Measurements from ENCODE around the gene GAGE12J. TPM values are rescaled to one million over a fixed set of nuclear protein-coding genes. Genes with fewer than 3 reads are reported as not detected.
"Not testable (repeated sequence)": the region's sequence is repeated elsewhere in the genome, so short reads cannot be mapped to it uniquely, and the experiment has no call there.

GAGE12J gene
- total RNA-seq, 1 donor from 2014 or later, result not detected

- no peak for DNase-seq (ENCODE audit: low spot score)
These were observed 11.5 kb upstream of the GAGE12J start for GRCh38 chrX:49310371-49310770.

GRCh38 chrX:49312176-49312575 lies 9.7 kb upstream of the GAGE12J start:
- no peak for DNase-seq (ENCODE audit: low spot score)

- DNase-seq (ENCODE audit: low spot score), result no peak
These were observed 5.8 kb upstream of the GAGE12J start for GRCh38 chrX:49316085-49316484.

GRCh38 chrX:49322266-49322665 lies 429 bp downstream of the GAGE12J start:
- not testable (repeated sequence) for DNase-seq (ENCODE audit: low spot score)

- DNase-seq (ENCODE audit: low spot score), result not testable (repeated sequence)
These were observed 1.9 kb downstream of the GAGE12J start for GRCh38 chrX:49323735-49324134.

- DNase-seq (ENCODE audit: low spot score), result not testable (repeated sequence)
These were observed 8.6 kb downstream of the GAGE12J start for GRCh38 chrX:49330421-49330820.

GRCh38 chrX:49331282-49331681 lies 9.4 kb downstream of the GAGE12J start, which contains the start of gene GAGE13:
GAGE13 (plus strand) TSS chrX:49331582; CDS start chrX:49332738, 1,156 bp downstream.
- DNase-seq (ENCODE audit: low spot score), result not testable (repeated sequence)

- not testable (repeated sequence) for DNase-seq (ENCODE audit: low spot score)
These were observed 10.0 kb downstream of the GAGE12J start for GRCh38 chrX:49331841-49332240.

- not testable (repeated sequence) for DNase-seq (ENCODE audit: low spot score)
These were observed 19.6 kb downstream of the GAGE12J start for GRCh38 chrX:49341449-49341848.

GRCh38 chrX:49344496-49345175 lies 22.8 kb downstream of the GAGE12J start:
- not testable (repeated sequence) for DNase-seq (ENCODE audit: low spot score)

- DNase-seq (ENCODE audit: low spot score), result not testable (repeated sequence)
These were observed 23.6 kb downstream of the GAGE12J start for GRCh38 chrX:49345402-49345801.

- DNase-seq (ENCODE audit: low spot score), result not testable (repeated sequence)
These were observed 24.3 kb downstream of the GAGE12J start for GRCh38 chrX:49346150-49346549.

Other genes with a start within 250 kb of the GAGE12J start
- gene PRAF2, start 248.0 kb upstream of the GAGE12J start, total RNA-seq, result 41.8 TPM
- 65.5 TPM for gene WDR45, start 242.2 kb upstream of the GAGE12J start, total RNA-seq
- 22.7 TPM for gene GPKOW, start 198.3 kb upstream of the GAGE12J start, total RNA-seq
- gene MAGIX, start 159.3 kb upstream of the GAGE12J start, total RNA-seq, result 18.3 TPM
- gene PLP2, start 150.1 kb upstream of the GAGE12J start, total RNA-seq, result 44.0 TPM
- gene PRICKLE3, start 135.7 kb upstream of the GAGE12J start, total RNA-seq, result 16.3 TPM
- 1.9 TPM for gene SYP, start 121.8 kb upstream of the GAGE12J start, total RNA-seq
- gene CACNA1F, start 88.7 kb upstream of the GAGE12J start, total RNA-seq, result 0.20 TPM
- gene CCDC22, start 86.6 kb upstream of the GAGE12J start, total RNA-seq, result 20.0 TPM
- gene FOXP3, start 57.3 kb upstream of the GAGE12J start, total RNA-seq, result 0.09 TPM
- gene PPP1R3F, start 52.2 kb upstream of the GAGE12J start, total RNA-seq, result 11.5 TPM
- gene GAGE10, start 18.4 kb upstream of the GAGE12J start, total RNA-seq, result not detected
- 0.63 TPM for gene GAGE13, start 9.5 kb downstream of the GAGE12J start, total RNA-seq
- not detected for gene GAGE12C, start 210.1 kb downstream of the GAGE12J start, total RNA-seq
- not detected for gene GAGE12D, start 219.7 kb downstream of the GAGE12J start, total RNA-seq
- gene GAGE12E, start 229.3 kb downstream of the GAGE12J start, total RNA-seq, result not detected
- gene GAGE12F, start 238.8 kb downstream of the GAGE12J start, total RNA-seq, result 0.86 TPM
- gene GAGE12G, start 248.4 kb downstream of the GAGE12J start, total RNA-seq, result not detected